Activated CD4-positive, alpha-beta T cell treated with anti-CD3 and anti-CD28 coated beads, Interleukin-2, amount 50 U/mL, for 48 hours (primary cell): ENCODE results near the gene EZR.

ENCODE experiments used
- DNase-seq, 2 experiments: peaks; one replicate each; pipeline ENCODE4 v3.0.0-alpha.2; 2020

EZR gene

GRCh38 chr6:158773581-158774449, 45.4 kb downstream of the EZR start:
- no peak for DNase-seq

- no peak for DNase-seq
Measured at GRCh38 chr6:158772851-158773371, 46.3 kb downstream of the EZR start.

GRCh38 chr6:158772172-158772571, 47.0 kb downstream of the EZR start:
- DNase-seq: no peak

- no peak for DNase-seq
Measured at GRCh38 chr6:158771399-158772152, 47.6 kb downstream of the EZR start.

- no peak for DNase-seq
Measured at GRCh38 chr6:158770533-158771330, 48.4 kb downstream of the EZR start.

- no peak for DNase-seq
Measured at GRCh38 chr6:158769771-158770432, 49.3 kb downstream of the EZR start.

- DNase-seq: no peak
Measured at GRCh38 chr6:158769234-158769770, 49.9 kb downstream of the EZR start.

- DNase-seq: no peak
Measured at GRCh38 chr6:158768436-158768835, 50.7 kb downstream of the EZR start.

GRCh38 chr6:158767709-158768108, 51.5 kb downstream of the EZR start:
- DNase-seq: no peak

- no peak for DNase-seq
Measured at GRCh38 chr6:158766621-158767455, 52.3 kb downstream of the EZR start.

GRCh38 chr6:158765499-158766068, 53.6 kb downstream of the EZR start:
- DNase-seq: no peak

- DNase-seq: no peak
Measured at GRCh38 chr6:158764926-158765325, 54.2 kb downstream of the EZR start.

- no peak for DNase-seq
Measured at GRCh38 chr6:158764183-158764849, 54.9 kb downstream of the EZR start.

- DNase-seq: no peak
Measured at GRCh38 chr6:158763434-158764182, 55.6 kb downstream of the EZR start.

GRCh38 chr6:158762787-158763433, 56.3 kb downstream of the EZR start:
- DNase-seq: no peak

- DNase-seq: no peak
Measured at GRCh38 chr6:158761746-158762145, 57.4 kb downstream of the EZR start.

- DNase-seq: no peak
Measured at GRCh38 chr6:158760618-158761250, 58.4 kb downstream of the EZR start.

GRCh38 chr6:158759966-158760617, 59.1 kb downstream of the EZR start:
- DNase-seq: no peak
